HG03159 (cell line): ENCODE measurements around the gene CLECL1.
A peak's percentile ranks its signal among the peaks of the same experiment; 100 is the strongest.

Experiments
- ATAC-seq: cut with Tn5 transposase; IDR thresholded peaks from one replicate; pipeline ENCODE4 v1.9.1; 2021; ENCODE audit warnings: mild to moderate bottlenecking, moderate library complexity; ENCODE audit not compliant: unreplicated experiment

The CLECL1 gene

DNA sequence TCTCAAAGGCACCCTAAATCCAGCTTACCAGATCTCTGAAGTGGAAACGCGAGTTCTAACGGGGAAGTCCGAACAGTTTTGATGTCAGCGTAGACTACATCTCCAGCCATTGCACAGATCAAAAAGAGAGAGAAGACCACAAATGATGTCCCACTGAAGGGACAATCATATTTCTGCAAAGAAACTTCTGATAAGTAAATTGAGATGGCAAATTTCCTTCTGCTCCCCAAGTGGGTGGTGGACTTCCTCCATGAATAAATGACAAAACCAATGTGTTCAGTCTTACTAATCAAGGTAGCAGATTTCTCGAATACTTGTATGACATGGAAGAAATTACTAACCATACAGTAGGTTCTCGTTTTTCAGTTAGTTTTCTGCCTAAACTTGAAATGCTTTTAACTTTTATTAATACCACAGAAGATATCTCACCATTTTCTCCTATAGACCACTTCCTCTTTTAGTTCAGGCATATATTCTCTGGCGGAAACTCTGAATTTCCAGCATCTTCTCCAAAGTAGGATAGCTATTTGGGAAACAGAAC, at the start of gene CLECL1:
Gene CLECL1 (minus strand): TSS at position 177 of the 541 bp plus-strand sequence.
- ATAC-seq = peak; percentile 41

DNA sequence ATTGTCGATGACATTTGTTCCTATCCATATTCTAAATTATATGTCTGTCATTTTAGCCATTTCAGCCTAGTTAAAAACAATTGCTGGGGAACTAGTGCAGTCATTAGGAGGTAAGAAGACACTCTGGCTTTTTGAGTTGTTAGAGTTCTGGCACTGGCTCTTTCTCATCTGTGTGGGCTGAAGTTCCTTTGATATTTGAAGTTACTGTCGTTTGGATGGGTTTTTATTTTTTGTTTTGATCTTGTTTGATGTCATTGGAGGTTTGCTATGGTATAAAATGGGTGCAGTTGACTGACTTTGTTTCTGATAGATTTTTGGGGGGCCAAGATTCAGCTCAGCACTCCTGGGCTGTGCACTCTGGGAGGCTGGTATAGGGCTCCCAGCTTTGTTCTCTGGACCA, 48.5 kb upstream of the CLECL1 start:
- ATAC-seq = no peak

GRCh38 chr12:9779209-9779608, 46.3 kb upstream of the CLECL1 start:
- ATAC-seq = no peak

- ATAC-seq = no peak
Measured at GRCh38 chr12:9776781-9777180, 43.9 kb upstream of the CLECL1 start.

GRCh38 chr12:9773216-9773877, 40.5 kb upstream of the CLECL1 start:
- ATAC-seq = no peak

- no peak for ATAC-seq
Measured at GRCh38 chr12:9763025-9763424, 30.1 kb upstream of the CLECL1 start.

- no peak for ATAC-seq
Measured at GRCh38 chr12:9762369-9762768, 29.5 kb upstream of the CLECL1 start.

GRCh38 chr12:9761419-9761781, 28.5 kb upstream of the CLECL1 start:
- no peak for ATAC-seq

DNA sequence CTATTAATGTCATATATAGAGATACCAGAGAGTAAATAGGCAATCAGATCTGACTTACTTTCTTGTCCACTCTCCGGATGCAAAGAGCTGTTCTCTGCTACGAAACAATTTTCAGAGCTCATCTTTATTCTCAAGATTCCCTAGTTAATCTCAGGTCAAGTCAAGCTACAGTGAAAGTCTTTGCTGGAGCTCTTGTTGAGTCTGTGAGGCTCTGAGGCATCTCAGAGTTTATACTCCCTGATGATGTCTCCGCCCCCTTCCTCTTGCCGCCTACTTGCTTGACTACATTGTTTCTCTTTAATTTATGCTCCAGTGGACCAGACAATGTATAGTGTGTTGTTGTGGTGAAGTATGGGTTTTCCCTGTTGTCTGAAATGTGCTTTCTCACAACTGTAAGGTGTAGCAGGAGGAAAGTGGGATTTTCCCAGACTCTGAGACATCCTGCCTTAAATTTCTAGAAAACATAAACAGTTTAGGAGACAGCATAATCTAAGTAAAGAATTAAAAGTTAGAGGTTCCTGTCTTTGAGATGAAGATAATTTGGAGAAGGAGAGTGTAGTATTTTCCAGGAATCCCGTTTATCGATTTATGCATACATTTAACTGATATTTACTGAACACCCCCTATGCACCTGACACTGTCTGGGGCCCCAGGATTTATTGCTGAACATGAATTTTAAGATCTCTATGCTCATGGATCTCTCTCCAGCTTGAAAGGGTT, 28.0 kb upstream of the CLECL1 start, which contains the start of gene CD69:
Gene CD69 (minus strand): TSS at position 203 of the 720 bp plus-strand sequence. CDS start 81 bp downstream, at position 122.
- peak; percentile 36 for ATAC-seq

- no peak for ATAC-seq
Measured at GRCh38 chr12:9760120-9760519, 27.2 kb upstream of the CLECL1 start.

DNA sequence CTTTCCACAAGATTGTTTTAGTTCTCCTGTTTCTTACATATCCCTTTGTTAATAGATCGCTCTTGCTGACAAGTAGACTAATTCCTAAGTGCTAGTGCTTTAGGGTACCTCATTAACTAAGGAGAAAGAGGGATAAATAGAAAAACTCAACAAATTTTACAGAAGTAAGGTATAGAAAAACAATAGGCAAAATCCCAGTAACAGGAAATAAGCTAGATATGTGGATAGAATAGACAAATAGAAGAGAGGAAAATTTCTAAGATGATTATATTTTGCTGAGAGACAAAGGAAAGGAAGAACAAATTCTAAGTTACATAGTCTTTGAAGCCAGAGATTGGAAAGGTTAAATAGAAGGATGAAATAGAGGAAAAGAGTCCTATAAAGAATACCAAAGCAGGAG, 26.8 kb upstream of the CLECL1 start:
- ATAC-seq = no peak

DNA sequence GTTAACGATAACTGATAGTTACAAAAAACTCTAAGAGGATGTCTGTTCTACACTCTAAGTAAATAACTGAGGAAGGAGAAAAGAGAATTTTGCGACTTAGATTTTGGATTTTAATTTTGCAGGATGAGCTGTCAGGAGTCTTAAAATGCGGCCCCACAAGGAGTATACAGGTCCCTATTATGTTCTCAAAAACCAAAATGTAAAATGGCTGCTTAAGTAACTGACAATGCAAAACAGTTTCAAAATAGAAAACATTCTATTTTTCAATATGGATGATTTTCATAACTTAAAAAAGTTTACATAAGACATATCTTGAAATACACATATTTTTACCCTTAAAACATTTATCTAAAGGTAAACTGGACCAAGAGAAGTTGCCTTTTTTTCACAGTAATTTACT, 25.2 kb upstream of the CLECL1 start:
- no peak for ATAC-seq

DNA sequence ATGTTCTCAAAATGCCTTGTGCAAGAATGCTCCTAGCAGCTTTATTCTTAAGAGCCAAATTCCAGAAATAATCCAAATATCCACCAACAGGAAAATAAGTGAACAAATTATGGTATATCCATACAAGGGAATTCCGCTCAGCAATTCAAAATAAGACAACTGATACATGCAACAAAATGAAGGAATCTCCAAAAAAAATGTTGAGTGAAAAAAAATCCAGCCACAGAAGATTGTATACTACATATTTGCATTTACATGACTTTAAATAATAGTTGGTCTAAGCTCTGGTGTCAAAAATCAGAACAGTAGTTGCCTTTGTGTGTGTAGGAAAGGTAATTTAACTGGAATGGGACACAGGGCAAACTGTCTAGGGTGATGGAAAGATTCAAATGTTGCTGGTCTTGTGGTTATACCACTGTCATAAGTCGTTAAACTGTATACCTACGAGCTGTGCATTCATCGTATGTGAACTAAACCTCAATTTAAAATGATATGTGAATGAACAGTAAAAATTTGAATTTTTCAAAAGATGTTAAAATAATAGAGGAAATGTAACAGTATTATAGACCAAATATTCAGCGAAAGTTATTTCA, 24.6 kb upstream of the CLECL1 start:
- no peak for ATAC-seq

DNA sequence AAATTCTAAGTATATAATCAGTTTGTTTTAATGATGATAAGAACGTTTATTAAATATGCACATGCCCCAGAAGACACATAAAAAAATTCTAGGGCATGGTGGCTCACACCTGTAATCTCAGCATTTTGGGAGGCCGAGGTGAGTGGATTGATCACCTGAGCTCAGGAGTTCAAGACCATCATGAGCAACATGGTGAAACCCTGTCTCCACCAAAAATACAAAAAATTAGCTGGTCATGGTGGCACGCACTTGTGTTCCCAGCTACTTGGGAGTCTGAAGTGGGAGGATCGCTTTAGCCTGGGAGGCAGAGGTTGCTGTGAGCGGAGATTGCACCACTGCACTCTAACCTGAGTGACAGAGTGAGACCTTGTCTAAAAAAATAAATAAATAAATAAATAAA, 23.8 kb upstream of the CLECL1 start:
- no peak for ATAC-seq

- ATAC-seq = no peak
Measured at GRCh38 chr12:9756170-9756569, 23.3 kb upstream of the CLECL1 start.

DNA sequence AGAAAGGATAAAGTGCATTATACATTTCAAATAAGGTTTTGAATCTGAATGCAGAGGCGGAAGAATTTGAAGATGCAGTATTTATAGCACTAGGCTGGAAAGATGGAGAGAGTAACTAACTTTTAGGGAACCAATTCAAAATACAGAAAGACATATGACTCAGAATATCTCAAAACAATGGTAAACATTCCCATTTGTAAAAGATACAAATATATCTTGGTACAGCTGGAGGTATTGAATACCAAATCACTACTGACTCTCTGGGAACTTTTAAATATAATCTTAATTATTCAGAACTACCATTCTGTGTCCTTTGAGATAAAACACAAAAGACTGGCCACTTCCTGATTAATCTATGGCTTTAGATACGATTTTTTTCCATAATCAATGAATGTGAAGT, 22.7 kb upstream of the CLECL1 start:
- ATAC-seq = no peak

DNA sequence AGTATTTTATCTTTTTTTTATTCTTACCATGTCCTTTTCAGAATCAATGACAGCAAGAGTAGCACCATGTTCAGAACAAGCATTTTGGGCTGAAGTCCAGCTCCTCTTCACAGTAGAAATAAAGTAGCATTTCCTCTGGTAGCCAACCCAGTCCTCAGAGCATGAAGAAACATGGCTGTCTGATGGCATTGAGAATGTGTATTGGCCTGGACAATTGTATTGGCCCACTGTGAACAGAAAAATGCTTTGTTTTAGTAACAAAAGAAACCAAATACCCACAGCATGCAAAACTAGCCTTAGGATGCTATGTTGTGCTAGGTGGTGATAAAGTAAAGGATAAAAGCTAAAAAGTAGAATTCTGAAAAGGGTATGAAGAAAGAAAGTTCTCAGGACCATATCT, 22.1 kb upstream of the CLECL1 start:
- no peak for ATAC-seq

- ATAC-seq = no peak
Measured at GRCh38 chr12:9754099-9754927, 21.4 kb upstream of the CLECL1 start.

DNA sequence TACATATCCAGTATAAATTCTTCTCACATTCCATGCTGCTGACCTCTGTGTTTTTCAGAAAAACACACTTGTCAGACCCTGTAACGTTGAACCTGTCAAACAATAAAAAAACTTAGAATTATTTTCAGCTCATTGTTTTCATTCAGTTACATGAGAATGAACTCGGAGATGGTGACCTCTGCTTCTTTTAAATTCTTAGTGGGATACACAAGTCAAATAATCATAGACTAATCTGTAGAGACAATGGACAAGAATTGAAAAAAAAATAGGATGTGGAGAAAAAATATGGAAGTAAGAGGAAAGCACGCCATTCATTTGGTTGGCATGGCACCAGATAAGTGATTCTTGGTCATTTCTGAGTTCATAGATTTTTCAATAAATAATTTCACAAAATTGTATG, 20.6 kb upstream of the CLECL1 start:
- no peak for ATAC-seq

- no peak for ATAC-seq
Measured at GRCh38 chr12:9753073-9753472, 20.2 kb upstream of the CLECL1 start.
